ENCODE measurements around the gene PLP1. TPM values are rescaled to one million over a fixed set of nuclear protein-coding genes. Genes with fewer than 3 reads are reported as not detected.

PLP1 gene
- total RNA-seq, 2 donors from 2014 or later, result 5.1 to 16.0 TPM

DNA sequence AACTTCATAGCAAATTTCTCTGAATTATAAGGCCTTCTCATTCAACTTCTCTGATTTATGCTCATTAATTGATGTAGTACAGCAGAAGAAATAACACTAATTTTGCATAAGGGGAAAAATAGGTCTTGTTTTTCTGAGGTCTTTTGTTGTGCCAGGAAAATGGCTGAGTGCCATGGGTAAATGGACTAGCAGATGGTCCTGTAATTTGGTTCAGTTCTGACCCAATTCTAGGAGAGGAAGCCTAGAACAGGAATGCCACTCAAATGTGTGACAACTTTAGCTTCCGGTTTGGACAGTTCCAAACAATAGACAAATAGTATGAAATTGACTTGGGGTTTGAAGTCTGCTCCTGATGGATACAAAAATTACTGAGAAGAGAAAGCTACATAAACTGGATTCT is 49.2 kb downstream of the PLP1 start:
- no peak for DNase-seq
- no peak overlapping the region for H3K9ac ChIP-seq (ENCODE audit: extremely low read depth, low read length, poor library complexity, severe bottlenecking)
- H3K4me1 ChIP-seq (ENCODE audit: control insufficient read depth, insufficient read depth, low read length), result no peaks in the 10 kb centered on the region
- no peaks in the 10 kb centered on the region for H3K4me1 Mint-ChIP-seq
- no peak overlapping the region for H3K4me3 ChIP-seq (ENCODE audit: low read length)
- no peak overlapping the region for H3K4me3 Mint-ChIP-seq
- peaks cover 66% of the 10 kb centered on the region for H3K27me3 Mint-ChIP-seq (ENCODE audit: insufficient read depth)
- no peak overlapping the region for H3K27ac ChIP-seq (ENCODE audit: low read depth, low read length)
- H3K9me3 ChIP-seq (ENCODE audit: control insufficient read depth, low read length), result no peaks in the 10 kb centered on the region
- TF ChIP-seq, protein P1, sequence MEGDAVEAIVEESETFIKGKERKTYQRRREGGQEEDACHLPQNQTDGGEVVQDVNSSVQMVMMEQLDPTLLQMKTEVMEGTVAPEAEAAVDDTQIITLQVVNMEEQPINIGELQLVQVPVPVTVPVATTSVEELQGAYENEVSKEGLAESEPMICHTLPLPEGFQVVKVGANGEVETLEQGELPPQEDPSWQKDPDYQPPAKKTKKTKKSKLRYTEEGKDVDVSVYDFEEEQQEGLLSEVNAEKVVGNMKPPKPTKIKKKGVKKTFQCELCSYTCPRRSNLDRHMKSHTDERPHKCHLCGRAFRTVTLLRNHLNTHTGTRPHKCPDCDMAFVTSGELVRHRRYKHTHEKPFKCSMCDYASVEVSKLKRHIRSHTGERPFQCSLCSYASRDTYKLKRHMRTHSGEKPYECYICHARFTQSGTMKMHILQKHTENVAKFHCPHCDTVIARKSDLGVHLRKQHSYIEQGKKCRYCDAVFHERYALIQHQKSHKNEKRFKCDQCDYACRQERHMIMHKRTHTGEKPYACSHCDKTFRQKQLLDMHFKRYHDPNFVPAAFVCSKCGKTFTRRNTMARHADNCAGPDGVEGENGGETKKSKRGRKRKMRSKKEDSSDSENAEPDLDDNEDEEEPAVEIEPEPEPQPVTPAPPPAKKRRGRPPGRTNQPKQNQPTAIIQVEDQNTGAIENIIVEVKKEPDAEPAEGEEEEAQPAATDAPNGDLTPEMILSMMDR (conservative IDR thresholded peaks at IDR 0.05), result no peak
- peaks cover 16% of the 10 kb centered on the region for H3K27me3 ChIP-seq (ENCODE audit: control insufficient read depth, insufficient read depth, low read length, poor library complexity, severe bottlenecking)
- no peak overlapping the region for H3K27ac Mint-ChIP-seq
- H3K9me3 Mint-ChIP-seq, result no peaks in the 10 kb centered on the region
- H3K36me3 ChIP-seq (ENCODE audit: control insufficient read depth, insufficient read depth, low read length), result no peaks in the 10 kb centered on the region
- no peaks in the 10 kb centered on the region for H3K36me3 Mint-ChIP-seq (ENCODE audit: low read depth)
- WGBS, 2 experiments (ENCODE audit: insufficient coverage in 1 of 2, insufficient read length in 1 of 2), result 100% methylated on average over 1 of the region's 1 CpG; no CpG with 5 or more reads in 1 of the 2 experiments

DNA sequence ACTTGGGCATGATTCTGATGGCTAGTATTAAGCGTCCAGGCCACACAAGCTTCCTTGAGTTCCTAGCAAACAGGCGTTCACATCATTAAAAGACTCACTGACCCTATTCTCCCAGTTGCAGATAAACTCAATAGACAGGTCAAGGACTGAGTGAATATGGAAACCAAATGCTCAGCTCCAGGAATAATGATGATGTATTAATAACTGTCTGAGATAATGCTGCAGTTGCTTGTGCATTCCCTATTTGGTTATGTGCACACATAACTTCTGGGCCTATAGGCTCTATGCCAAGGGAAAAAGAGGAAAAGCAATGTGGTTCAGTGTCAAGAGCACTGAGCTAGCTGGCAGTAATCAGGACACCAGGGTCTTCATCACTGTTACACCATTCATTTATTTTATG is 51.9 kb downstream of the PLP1 start:
- no peaks in the 10 kb centered on the region for H3K9me3 Mint-ChIP-seq

DNA sequence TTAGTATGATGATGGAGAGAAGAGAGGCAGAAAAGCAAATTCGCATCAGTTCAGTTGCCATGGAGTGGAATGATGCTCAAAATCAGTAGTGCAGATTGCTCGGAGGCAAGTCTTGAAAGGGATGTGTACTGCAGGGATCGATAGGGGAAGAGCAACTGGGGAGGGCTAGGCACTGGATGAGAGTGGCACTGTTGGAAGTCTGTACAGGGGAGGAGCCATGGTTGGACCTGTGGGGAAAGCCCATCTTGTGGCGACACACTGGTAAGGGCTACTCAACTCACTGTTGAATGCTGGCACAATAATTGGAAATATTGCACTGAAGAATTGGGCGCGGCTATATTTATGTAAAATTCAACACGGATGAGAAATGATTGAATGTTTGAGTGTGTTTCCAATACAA is 54.2 kb downstream of the PLP1 start:
- H3K9me3 ChIP-seq (ENCODE audit: control insufficient read depth, low read length), result no peaks in the 10 kb centered on the region
- no peak overlapping the region for H3K4me3 ChIP-seq (ENCODE audit: low read length)
- no peak overlapping the region for H3K27ac ChIP-seq (ENCODE audit: low read depth, low read length)
- no peaks in the 10 kb centered on the region for H3K36me3 ChIP-seq (ENCODE audit: control insufficient read depth, insufficient read depth, low read length)
- Mint-ChIP-seq H3K27me3 (ENCODE audit: insufficient read depth) (peaks cover 77% of the 10 kb centered on the region), H3K36me3 (ENCODE audit: low read depth) (no peaks in the 10 kb centered on the region), H3K4me3 (no peak overlapping the region), H3K4me1 (peaks cover 3% of the 10 kb centered on the region), H3K27ac (no peak overlapping the region), H3K9me3 (no peaks in the 10 kb centered on the region)
- WGBS, 2 experiments (ENCODE audit: insufficient coverage in 1 of 2, insufficient read length in 1 of 2), result 90% methylated on average over 7 of the region's 7 CpGs; no CpG with 5 or more reads in 1 of the 2 experiments
- DNase-seq, result no peak
- TF ChIP-seq, protein P1 (conservative IDR thresholded peaks at IDR 0.05), result no peak
- H3K4me1 ChIP-seq (ENCODE audit: control insufficient read depth, insufficient read depth, low read length), result no peaks in the 10 kb centered on the region
- H3K27me3 ChIP-seq (ENCODE audit: control insufficient read depth, insufficient read depth, low read length, poor library complexity, severe bottlenecking), result peaks cover 42% of the 10 kb centered on the region
- no peak overlapping the region for H3K9ac ChIP-seq (ENCODE audit: extremely low read depth, low read length, poor library complexity, severe bottlenecking)

More for the DNA sequence above, 51.9 kb downstream of the PLP1 start:
- no peaks in the 10 kb centered on the region for H3K9me3 ChIP-seq (ENCODE audit: control insufficient read depth, low read length)
- Mint-ChIP-seq H3K36me3 (ENCODE audit: low read depth) (no peaks in the 10 kb centered on the region), H3K4me3 (no peak overlapping the region), H3K4me1 (peaks cover 3% of the 10 kb centered on the region), H3K27me3 (ENCODE audit: insufficient read depth) (peaks cover 81% of the 10 kb centered on the region), H3K27ac (no peak overlapping the region)
- TF ChIP-seq, protein P1 (conservative IDR thresholded peaks at IDR 0.05), result no peak
- no peak overlapping the region for H3K4me3 ChIP-seq (ENCODE audit: low read length)
- H3K4me1 ChIP-seq (ENCODE audit: control insufficient read depth, insufficient read depth, low read length), result no peaks in the 10 kb centered on the region
- H3K36me3 ChIP-seq (ENCODE audit: control insufficient read depth, insufficient read depth, low read length), result no peaks in the 10 kb centered on the region
- H3K9ac ChIP-seq (ENCODE audit: extremely low read depth, low read length, poor library complexity, severe bottlenecking), result no peak overlapping the region
- H3K27ac ChIP-seq (ENCODE audit: low read depth, low read length), result no peak overlapping the region
- 82% methylated on average over 2 of the region's 2 CpGs; no CpG with 5 or more reads in 1 of the 2 experiments for WGBS, 2 experiments (ENCODE audit: insufficient coverage in 1 of 2, insufficient read length in 1 of 2)
- H3K27me3 ChIP-seq (ENCODE audit: control insufficient read depth, insufficient read depth, low read length, poor library complexity, severe bottlenecking), result peaks cover 21% of the 10 kb centered on the region
- DNase-seq, result no peak
